ENCODE results near the gene MED15. TPM values are rescaled to one million over a fixed set of nuclear protein-coding genes. Genes with fewer than 3 reads are reported as not detected.

Gene MED15, protein sequence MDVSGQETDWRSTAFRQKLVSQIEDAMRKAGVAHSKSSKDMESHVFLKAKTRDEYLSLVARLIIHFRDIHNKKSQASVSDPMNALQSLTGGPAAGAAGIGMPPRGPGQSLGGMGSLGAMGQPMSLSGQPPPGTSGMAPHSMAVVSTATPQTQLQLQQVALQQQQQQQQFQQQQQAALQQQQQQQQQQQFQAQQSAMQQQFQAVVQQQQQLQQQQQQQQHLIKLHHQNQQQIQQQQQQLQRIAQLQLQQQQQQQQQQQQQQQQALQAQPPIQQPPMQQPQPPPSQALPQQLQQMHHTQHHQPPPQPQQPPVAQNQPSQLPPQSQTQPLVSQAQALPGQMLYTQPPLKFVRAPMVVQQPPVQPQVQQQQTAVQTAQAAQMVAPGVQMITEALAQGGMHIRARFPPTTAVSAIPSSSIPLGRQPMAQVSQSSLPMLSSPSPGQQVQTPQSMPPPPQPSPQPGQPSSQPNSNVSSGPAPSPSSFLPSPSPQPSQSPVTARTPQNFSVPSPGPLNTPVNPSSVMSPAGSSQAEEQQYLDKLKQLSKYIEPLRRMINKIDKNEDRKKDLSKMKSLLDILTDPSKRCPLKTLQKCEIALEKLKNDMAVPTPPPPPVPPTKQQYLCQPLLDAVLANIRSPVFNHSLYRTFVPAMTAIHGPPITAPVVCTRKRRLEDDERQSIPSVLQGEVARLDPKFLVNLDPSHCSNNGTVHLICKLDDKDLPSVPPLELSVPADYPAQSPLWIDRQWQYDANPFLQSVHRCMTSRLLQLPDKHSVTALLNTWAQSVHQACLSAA
- 41.9 and 45.1 TPM in 2 replicates for total RNA-seq
- polyA plus RNA-seq, result 45.3 and 59.5 TPM in 2 replicates

DNA sequence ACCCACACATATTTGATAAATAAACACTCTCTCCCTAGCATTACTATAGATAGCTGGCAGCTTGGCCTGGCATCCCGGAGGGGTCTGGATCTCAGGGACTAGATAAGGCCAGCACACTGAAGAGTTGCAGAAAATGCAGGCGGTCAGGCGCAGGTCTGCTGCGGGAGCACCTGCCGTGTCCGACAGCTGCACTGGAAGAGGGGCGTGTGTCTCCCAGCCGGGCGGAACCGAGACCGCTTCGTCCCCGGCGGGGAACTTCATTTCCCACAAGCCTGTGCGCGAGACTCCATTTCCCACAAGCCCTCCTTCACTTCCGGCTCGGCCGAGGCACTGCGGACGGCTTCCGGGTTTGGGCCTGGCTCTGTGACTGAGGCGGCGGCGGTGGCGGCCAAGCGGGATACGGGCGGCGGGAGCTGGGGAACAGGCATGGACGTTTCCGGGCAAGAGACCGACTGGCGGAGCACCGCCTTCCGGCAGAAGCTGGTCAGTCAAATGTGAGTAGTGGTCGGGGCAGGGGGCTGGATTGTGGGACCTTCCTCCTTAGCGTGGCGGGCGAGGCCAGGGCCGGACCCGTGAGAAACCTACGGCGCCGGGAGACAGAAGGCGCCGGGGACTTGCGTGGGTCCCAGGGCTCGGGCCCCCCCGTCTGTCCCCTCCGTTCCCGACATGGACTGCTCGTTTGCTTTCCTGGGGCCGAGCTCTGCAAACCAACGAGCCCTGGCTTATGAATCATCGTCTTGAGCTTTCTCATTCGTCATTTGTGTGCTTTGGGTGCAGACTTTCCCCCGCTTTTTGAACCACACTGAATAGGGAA is at the start of gene MED15:
MED15 (plus strand) TSS at position 358 of the 814 bp plus-strand sequence; CDS start at position 427, 69 bp downstream.
- H3K4me3 ChIP-seq, result peak within 1 kb of the TSS; percentile 84
- H3K27ac ChIP-seq, result peak within 1 kb of the TSS; percentile 92
- no peaks in the 10 kb centered on the region for H3K27me3 ChIP-seq
- H3K4me1 ChIP-seq (ENCODE audit: low read depth), result peaks cover 22% of the 10 kb centered on the region
- TF ChIP-seq, protein P1, sequence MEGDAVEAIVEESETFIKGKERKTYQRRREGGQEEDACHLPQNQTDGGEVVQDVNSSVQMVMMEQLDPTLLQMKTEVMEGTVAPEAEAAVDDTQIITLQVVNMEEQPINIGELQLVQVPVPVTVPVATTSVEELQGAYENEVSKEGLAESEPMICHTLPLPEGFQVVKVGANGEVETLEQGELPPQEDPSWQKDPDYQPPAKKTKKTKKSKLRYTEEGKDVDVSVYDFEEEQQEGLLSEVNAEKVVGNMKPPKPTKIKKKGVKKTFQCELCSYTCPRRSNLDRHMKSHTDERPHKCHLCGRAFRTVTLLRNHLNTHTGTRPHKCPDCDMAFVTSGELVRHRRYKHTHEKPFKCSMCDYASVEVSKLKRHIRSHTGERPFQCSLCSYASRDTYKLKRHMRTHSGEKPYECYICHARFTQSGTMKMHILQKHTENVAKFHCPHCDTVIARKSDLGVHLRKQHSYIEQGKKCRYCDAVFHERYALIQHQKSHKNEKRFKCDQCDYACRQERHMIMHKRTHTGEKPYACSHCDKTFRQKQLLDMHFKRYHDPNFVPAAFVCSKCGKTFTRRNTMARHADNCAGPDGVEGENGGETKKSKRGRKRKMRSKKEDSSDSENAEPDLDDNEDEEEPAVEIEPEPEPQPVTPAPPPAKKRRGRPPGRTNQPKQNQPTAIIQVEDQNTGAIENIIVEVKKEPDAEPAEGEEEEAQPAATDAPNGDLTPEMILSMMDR (IDR thresholded peaks at IDR 0.05; ENCODE audit: low read depth, low read length), result no peak
- H3K36me3 ChIP-seq, result no peaks in the 10 kb centered on the region
- no peaks in the 10 kb centered on the region for H3K9me3 ChIP-seq (ENCODE audit: low read depth)
- peak; percentile 89 to 92 for DNase-seq (ENCODE audit: low read depth in 1 of 2, low spot score in 1 of 2)

DNA sequence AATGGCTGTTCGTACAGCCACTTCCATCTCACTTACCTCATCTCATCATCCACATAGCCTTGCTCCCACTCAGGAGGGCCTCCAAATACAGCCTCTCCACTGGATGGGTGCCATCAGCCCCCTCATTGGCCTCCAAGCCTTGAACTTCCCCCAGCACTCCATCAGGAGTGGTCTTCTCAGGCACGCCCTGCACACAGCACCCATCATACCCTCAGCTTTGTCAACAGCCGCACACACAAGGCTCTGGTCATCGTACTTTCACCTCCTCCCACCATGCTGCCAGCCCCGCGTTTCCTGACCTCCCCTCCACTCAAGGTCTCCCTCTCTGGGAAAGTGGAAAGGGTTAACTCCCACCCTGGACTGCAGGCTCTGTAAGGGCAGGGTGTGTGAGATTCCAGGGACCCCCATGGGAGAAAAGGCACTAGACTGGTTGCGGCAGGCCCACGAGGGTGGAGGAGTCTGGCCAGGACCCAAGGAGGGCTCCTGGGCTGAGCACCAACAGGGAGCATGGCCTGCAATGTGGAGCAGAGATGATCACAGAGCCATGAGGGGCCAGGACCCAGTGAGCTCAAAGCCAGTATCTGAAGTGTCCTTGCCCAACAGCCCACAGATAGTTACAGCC is 48.8 kb upstream of the MED15 start:
- no peaks in the 10 kb centered on the region for H3K27me3 ChIP-seq
- H3K4me3 ChIP-seq, result no peak overlapping the region
- TF ChIP-seq, protein P1 (IDR thresholded peaks at IDR 0.05; ENCODE audit: low read depth, low read length), result no peak
- H3K4me1 ChIP-seq (ENCODE audit: low read depth), result no peaks in the 10 kb centered on the region
- H3K9me3 ChIP-seq (ENCODE audit: low read depth), result no peaks in the 10 kb centered on the region
- no peak overlapping the region for H3K27ac ChIP-seq
- no peak for DNase-seq (ENCODE audit: low read depth in 1 of 2, low spot score in 1 of 2)
- no peaks in the 10 kb centered on the region for H3K36me3 ChIP-seq

DNA sequence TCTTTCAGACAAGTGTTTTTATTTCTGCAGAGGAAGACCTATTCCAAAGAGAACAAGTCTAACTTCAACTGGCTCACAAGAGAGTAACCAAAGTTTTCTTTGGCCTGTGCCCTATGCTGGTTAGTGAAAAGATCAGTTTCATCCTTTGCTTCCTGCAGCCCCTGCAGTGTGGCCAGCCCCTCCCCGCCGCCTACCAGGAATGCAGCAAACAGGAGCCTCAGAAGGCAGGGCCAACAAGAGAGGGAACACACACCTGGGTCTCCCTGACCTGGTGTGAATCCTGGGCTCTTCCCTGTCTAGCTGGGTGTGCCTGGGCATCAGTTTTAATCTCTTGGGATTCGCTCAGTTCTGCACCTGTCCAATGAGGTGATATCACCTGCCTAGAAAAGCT is 48.3 kb upstream of the MED15 start:
- H3K36me3 ChIP-seq, result peaks cover under 1% of the 10 kb centered on the region
- no peak overlapping the region for H3K4me3 ChIP-seq
- no peaks in the 10 kb centered on the region for H3K27me3 ChIP-seq
- no peak for DNase-seq (ENCODE audit: low read depth in 1 of 2, low spot score in 1 of 2)
- H3K27ac ChIP-seq, result no peak overlapping the region
- TF ChIP-seq, protein P1 (IDR thresholded peaks at IDR 0.05; ENCODE audit: low read depth, low read length), result no peak
- no peaks in the 10 kb centered on the region for H3K4me1 ChIP-seq (ENCODE audit: low read depth)
- no peaks in the 10 kb centered on the region for H3K9me3 ChIP-seq (ENCODE audit: low read depth)

DNA sequence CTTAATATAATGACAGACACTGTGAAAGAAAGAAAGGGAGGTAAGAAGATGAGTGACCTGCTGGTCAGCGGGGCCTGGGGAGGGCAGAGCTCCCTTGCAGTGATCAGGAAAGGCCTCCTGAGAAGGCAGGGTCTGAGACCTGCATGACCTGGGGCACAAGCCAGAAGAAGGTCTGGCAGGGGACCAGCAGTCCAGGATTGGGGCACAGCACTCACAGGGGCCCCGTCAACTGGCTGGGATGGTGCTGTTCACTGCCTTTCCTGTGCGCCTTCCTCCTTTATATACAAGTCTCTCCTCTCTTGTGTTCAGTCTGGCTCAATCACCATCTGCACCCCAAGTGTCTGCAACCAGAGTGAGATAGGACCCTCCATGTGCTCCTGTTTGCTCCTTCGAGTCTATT is 47.5 kb upstream of the MED15 start:
- peaks cover 4% of the 10 kb centered on the region for H3K36me3 ChIP-seq
- H3K27ac ChIP-seq, result no peak overlapping the region
- no peaks in the 10 kb centered on the region for H3K9me3 ChIP-seq (ENCODE audit: low read depth)
- DNase-seq (ENCODE audit: low read depth in 1 of 2, low spot score in 1 of 2), result no peak
- TF ChIP-seq, protein P1 (IDR thresholded peaks at IDR 0.05; ENCODE audit: low read depth, low read length), result no peak
- H3K27me3 ChIP-seq, result no peaks in the 10 kb centered on the region
- H3K4me3 ChIP-seq, result no peak overlapping the region
- no peaks in the 10 kb centered on the region for H3K4me1 ChIP-seq (ENCODE audit: low read depth)

Measured in cardiac muscle cell (in vitro differentiated cells and primary cell).